OCI-LY7 (cell line): ENCODE measurements around the gene KCNH1. TPM values are rescaled to one million over a fixed set of nuclear protein-coding genes. Genes with fewer than 3 reads are reported as not detected.

Experiments used
- BruUV-seq: library from RNA; stranded (reverse); fragments of 400-500 nt; replicated peaks from 2 replicates; lab custom pipeline; 2021; lab: Mats Ljungman, UMichigan
- CTCF ChIA-PET: fragments of 300-600 bp; sonication (Branson Sonifier 250); formaldehyde crosslinking; loops from one replicate; lab custom pipeline; 2022; ENCODE audit warnings: antibody characterized with exemption; ENCODE audit not compliant: unreplicated experiment; lab: Charles Lee
- POLR2A ChIA-PET: fragments of 300-600 bp; sonication (Branson Sonifier 250); formaldehyde crosslinking; loops from one replicate; lab custom pipeline; 2022; ENCODE audit warnings: antibody characterized with exemption; lab: Charles Lee
- DNase-seq: peaks from one replicate; pipeline ENCODE4 v3.0.0-alpha.2; 2015; ENCODE audit warnings: low spot score
- H2AFZ ChIP-seq: fragments of 200-600 bp; sonication (generic), shearing (Covaris generic); 2 replicates; pipeline ENCODE4 v1.6.1; 2014; ENCODE audit warnings: mild to moderate bottlenecking, antibody characterized with exemption, low read length, moderate library complexity
- H3K27ac ChIP-seq: fragments of 200-600 bp; sonication (generic); 2 replicates; pipeline ENCODE4 v1.5.1; 2014; ENCODE audit warnings: mixed run types, low read depth, mild to moderate bottlenecking, moderate library complexity, low read length, inconsistent platforms; ENCODE audit not compliant: poor library complexity, severe bottlenecking
- H3K36me3 ChIP-seq: fragments of 200-600 bp; sonication (generic); 2 replicates; pipeline ENCODE4 v1.6.1; 2014; ENCODE audit warnings: mild to moderate bottlenecking, antibody characterized with exemption, low read length, moderate library complexity, mixed read lengths; ENCODE audit not compliant: insufficient read depth
- H3K4me1 ChIP-seq: fragments of 200-600 bp; sonication (generic); 2 replicates; pipeline ENCODE4 v1.5.1; 2014; ENCODE audit warnings: mild to moderate bottlenecking, low read length; ENCODE audit not compliant: insufficient read depth, poor library complexity, severe bottlenecking
- H3K4me2 ChIP-seq: fragments of 200-600 bp; sonication (generic); 2 replicates; pipeline ENCODE4 v1.6.1; 2014; ENCODE audit warnings: mild to moderate bottlenecking, low read length
- H3K4me3 ChIP-seq: fragments of 200-600 bp; sonication (generic); 2 replicates; pipeline ENCODE4 v1.5.1; 2014; ENCODE audit warnings: mild to moderate bottlenecking, low read depth, low read length; ENCODE audit not compliant: poor library complexity, severe bottlenecking
- H3K79me2 ChIP-seq: fragments of 200-600 bp; sonication (generic); 2 replicates; pipeline ENCODE4 v1.6.1; 2016; ENCODE audit warnings: low read depth, mild to moderate bottlenecking, low read length, moderate library complexity, mixed read lengths; ENCODE audit not compliant: insufficient read depth
- H3K9me2 ChIP-seq: fragments of 200-600 bp; sonication (generic); 2 replicates; pipeline ENCODE4 v1.6.1; 2016; ENCODE audit warnings: mild to moderate bottlenecking, low read length, mixed read lengths; ENCODE audit not compliant: insufficient read depth
- H3K9me3 ChIP-seq: fragments of 200-600 bp; sonication (generic); 2 replicates; pipeline ENCODE4 v1.6.1; 2014; ENCODE audit warnings: mild to moderate bottlenecking, mixed run types, low read length, mixed read lengths
- H4K20me1 ChIP-seq: fragments of 200-600 bp; sonication (generic); 2 replicates; pipeline ENCODE4 v1.6.1; 2014; ENCODE audit warnings: mild to moderate bottlenecking, antibody characterized with exemption, low read length, moderate library complexity, mixed read lengths; ENCODE audit not compliant: insufficient read depth
- CTCF ChIP-seq: fragments of 200-600 bp; sonication (generic); conservative IDR thresholded peaks from 2 replicates; pipeline ENCODE4 v1.5.1; 2014; ENCODE audit warnings: mild to moderate bottlenecking, antibody characterized with exemption, low read length, moderate library complexity, mixed read lengths
- EZH2phosphoT487 ChIP-seq: fragments of 200-600 bp; sonication (generic); IDR thresholded peaks from 2 replicates; pipeline ENCODE4 v1.6.1; 2018; ENCODE audit warnings: low read depth, borderline replicate concordance, mild to moderate bottlenecking, mixed run types, antibody characterized with exemption, low read length, moderate library complexity, mixed read lengths
- intact Hi-C: fragments of 100-400 bp; cut with micrococcal nuclease; formaldehyde crosslinking; loops from one replicate; pipeline ENCODE4 v1.10.0; 2022; ENCODE audit not compliant: unreplicated experiment
- total RNA-seq, 2 experiments: library from RNA; depleted of rRNA in 1 of 2; stranded (reverse); fragments of >200 nt in 1 of 2; shearing (Covaris generic) in 1 of 2; gene quantifications; 2 replicates each; pipeline ENCODE4 v1.2.3, GENCODE V29; 2014 to 2022

KCNH1 gene
- total RNA-seq, 2 experiments from 2014 or later, result not detected

GRCh38 chr1:210648588-210649269 is 485.2 kb downstream of the KCNH1 start:
- no TSS peak for BruUV-seq
- no peaks in the 10 kb centered on the region for H3K4me1 ChIP-seq
- H3K4me2 ChIP-seq, result no peak overlapping the region
- POLR2A ChIA-PET, result no interaction called here
- H3K9me2 ChIP-seq, result no peaks in the 10 kb centered on the region
- CTCF ChIA-PET, result no interaction called here
- H4K20me1 ChIP-seq, result no peaks in the 10 kb centered on the region
- DNase-seq, result no peak
- TF ChIP-seq CTCF (no peak), EZH2phosphoT487 (no peak)
- no peak overlapping the region for H2AFZ ChIP-seq
- H3K9me3 ChIP-seq, result peaks cover 2% of the 10 kb centered on the region; the same call in 1 of the 2 replicates
- intact Hi-C loops, result no loop called here
- H3K4me3 ChIP-seq, result no peak overlapping the region
- H3K79me2 ChIP-seq, result no peaks in the 10 kb centered on the region
- no peaks in the 10 kb centered on the region for H3K36me3 ChIP-seq
- no peak overlapping the region for H3K27ac ChIP-seq

GRCh38 chr1:210647406-210648333 is 486.3 kb downstream of the KCNH1 start:
- Histone ChIP-seq H4K20me1 (no peaks in the 10 kb centered on the region), H2AFZ (no peak overlapping the region), H3K4me3 (no peak overlapping the region), H3K9me2 (no peaks in the 10 kb centered on the region), H3K36me3 (no peaks in the 10 kb centered on the region), H3K27ac (no peak overlapping the region), H3K79me2 (no peaks in the 10 kb centered on the region), H3K4me1 (no peaks in the 10 kb centered on the region), H3K9me3 (no peaks in the 10 kb centered on the region), H3K4me2 (no peak overlapping the region)
- intact Hi-C loops, result no loop called here
- no TSS peak for BruUV-seq
- no peak for DNase-seq
- POLR2A ChIA-PET, result no interaction called here
- TF ChIP-seq CTCF (no peak), EZH2phosphoT487 (no peak)
- CTCF ChIA-PET, result no interaction called here

GRCh38 chr1:210646258-210646616 is 487.7 kb downstream of the KCNH1 start:
- Histone ChIP-seq H4K20me1 (no peaks in the 10 kb centered on the region), H3K36me3 (no peaks in the 10 kb centered on the region), H3K4me1 (no peaks in the 10 kb centered on the region), H3K4me3 (no peak overlapping the region), H3K79me2 (no peaks in the 10 kb centered on the region), H3K9me3 (no peaks in the 10 kb centered on the region), H3K4me2 (no peak overlapping the region), H2AFZ (no peak overlapping the region), H3K9me2 (no peaks in the 10 kb centered on the region), H3K27ac (no peak overlapping the region)
- ChIA-PET POLR2A (no interaction called here), CTCF (no interaction called here)
- no TSS peak for BruUV-seq
- no peak for DNase-seq
- intact Hi-C loops, result no loop called here
- TF ChIP-seq CTCF (no peak), EZH2phosphoT487 (no peak)
